ENCODE measurements around the gene TDRD6.

The TDRD6 gene

GRCh38 chr6:46676604-46677313 lies 10.9 kb upstream of the TDRD6 start:
- in situ Hi-C loops (cut with MboI; ENCODE audit: low pct_unique_long_range_greater_than_20kb, low sequenced_read_pairs) = no loop called here
- no peak for DNase-seq

GRCh38 chr6:46677314-46677654 lies 10.4 kb upstream of the TDRD6 start:
- DNase-seq = peak; percentile 31
- in situ Hi-C loops (cut with MboI; ENCODE audit: low pct_unique_long_range_greater_than_20kb, low sequenced_read_pairs) = no loop called here

GRCh38 chr6:46684771-46685170 lies 2.9 kb upstream of the TDRD6 start:
- in situ Hi-C loops (cut with MboI; ENCODE audit: low pct_unique_long_range_greater_than_20kb, low sequenced_read_pairs) = no loop called here
- no peak for DNase-seq

- in situ Hi-C loops (cut with MboI; ENCODE audit: low pct_unique_long_range_greater_than_20kb, low sequenced_read_pairs) = no loop called here
- DNase-seq = no peak
These were observed 656 bp downstream of the TDRD6 start for GRCh38 chr6:46688117-46688965.

GRCh38 chr6:46688966-46689335 lies 1.3 kb downstream of the TDRD6 start:
- in situ Hi-C loops (cut with MboI; ENCODE audit: low pct_unique_long_range_greater_than_20kb, low sequenced_read_pairs) = no loop called here
- DNase-seq = no peak

GRCh38 chr6:46689657-46690056 lies 2.0 kb downstream of the TDRD6 start:
- in situ Hi-C loops (cut with MboI; ENCODE audit: low pct_unique_long_range_greater_than_20kb, low sequenced_read_pairs) = no loop called here
- DNase-seq = no peak

- DNase-seq = no peak
- in situ Hi-C loops (cut with MboI; ENCODE audit: low pct_unique_long_range_greater_than_20kb, low sequenced_read_pairs) = no loop called here
These were observed 2.6 kb downstream of the TDRD6 start for GRCh38 chr6:46690141-46690755.

GRCh38 chr6:46690911-46691451 lies 3.3 kb downstream of the TDRD6 start:
- no peak for DNase-seq
- in situ Hi-C loops (cut with MboI; ENCODE audit: low pct_unique_long_range_greater_than_20kb, low sequenced_read_pairs) = no loop called here

GRCh38 chr6:46699970-46700369 lies 12.3 kb downstream of the TDRD6 start:
- no peak for DNase-seq
- in situ Hi-C loops (cut with MboI; ENCODE audit: low pct_unique_long_range_greater_than_20kb, low sequenced_read_pairs) = no loop called here

- in situ Hi-C loops (cut with MboI; ENCODE audit: low pct_unique_long_range_greater_than_20kb, low sequenced_read_pairs) = no loop called here
- peak; percentile 32 for DNase-seq
These were observed 16.9 kb downstream of the TDRD6 start for GRCh38 chr6:46704562-46704961.

GRCh38 chr6:46706464-46706863 lies 18.8 kb downstream of the TDRD6 start:
- DNase-seq = no peak
- in situ Hi-C loops (cut with MboI; ENCODE audit: low pct_unique_long_range_greater_than_20kb, low sequenced_read_pairs) = no loop called here

- in situ Hi-C loops (cut with MboI; ENCODE audit: low pct_unique_long_range_greater_than_20kb, low sequenced_read_pairs) = no loop called here
- no peak for DNase-seq
These were observed 23.8 kb downstream of the TDRD6 start for GRCh38 chr6:46711491-46711890.

GRCh38 chr6:46715141-46715540 lies 27.5 kb downstream of the TDRD6 start:
- in situ Hi-C loops (cut with MboI; ENCODE audit: low pct_unique_long_range_greater_than_20kb, low sequenced_read_pairs) = no loop called here
- DNase-seq = no peak

GRCh38 chr6:46719099-46719498 lies 31.4 kb downstream of the TDRD6 start:
- in situ Hi-C loops (cut with MboI; ENCODE audit: low pct_unique_long_range_greater_than_20kb, low sequenced_read_pairs) = no loop called here
- DNase-seq = no peak

GRCh38 chr6:46720401-46720800 lies 32.7 kb downstream of the TDRD6 start:
- in situ Hi-C loops (cut with MboI; ENCODE audit: low pct_unique_long_range_greater_than_20kb, low sequenced_read_pairs) = no loop called here
- DNase-seq = no peak

GRCh38 chr6:46729787-46730326 lies 42.2 kb downstream of the TDRD6 start:
- in situ Hi-C loops (cut with MboI; ENCODE audit: low pct_unique_long_range_greater_than_20kb, low sequenced_read_pairs) = no loop called here
- DNase-seq = no peak

GRCh38 chr6:46730921-46731461 lies 43.3 kb downstream of the TDRD6 start:
- DNase-seq = no peak
- in situ Hi-C loops (cut with MboI; ENCODE audit: low pct_unique_long_range_greater_than_20kb, low sequenced_read_pairs) = no loop called here

GRCh38 chr6:46733341-46733801 lies 45.7 kb downstream of the TDRD6 start:
- in situ Hi-C loops (cut with MboI; ENCODE audit: low pct_unique_long_range_greater_than_20kb, low sequenced_read_pairs) = no loop called here
- DNase-seq = no peak

- in situ Hi-C loops (cut with MboI; ENCODE audit: low pct_unique_long_range_greater_than_20kb, low sequenced_read_pairs) = no loop called here
These were observed 47.4 kb downstream of the TDRD6 start, which contains the start of gene PLA2G7 for GRCh38 chr6:46734867-46735719. Gene PLA2G7 (minus strand): TSS chr6:46735375. CDS start chr6:46722891, 12,484 bp downstream.

More at GRCh38 chr6:46734867-46735719, 47.4 kb downstream of the TDRD6 start, which contains the start of gene PLA2G7:
- no peak for DNase-seq

Measured in KBM-7 (cell line).